K562 (cell line): ENCODE measurements around the gene HS3ST5. TPM values are rescaled to one million over a fixed set of nuclear protein-coding genes. Genes with fewer than 3 reads are reported as not detected.

Source experiments
- ATAC-seq: fragments of 200-7000 bp; cut with Tn5 transposase; 3 replicates; pipeline ENCODE4 v1.9.1; 2020; ENCODE audit warnings: moderate library complexity
- BruUV-seq: library from RNA; stranded (reverse); fragments of 400-500 nt; replicated peaks from 2 replicates; lab custom pipeline; 2021; lab: Mats Ljungman, UMichigan
- CTCF ChIA-PET: fragments of 300-600 bp; formaldehyde crosslinking; extraction: SDS; loops from one replicate; lab custom pipeline; 2021; ENCODE audit warnings: low intra/inter-chr PET ratio; lab: Yijun Ruan, JAX
- POLR2A ChIA-PET: fragments of 300-600, 350-650 bp; sonication (Branson Sonifier 250); formaldehyde crosslinking; extraction: SDS; loops from one replicate; lab custom pipeline; 2021; ENCODE audit warnings: antibody characterized with exemption, inconsistent platforms; lab: Yijun Ruan, JAX
- DNase-seq, 4 experiments: peaks; one replicate each; pipeline versions ENCODE4 v3.0.0 to v3.0.0-alpha.2; 2011 to 2018; ENCODE audit warnings: low spot score in 3 of 4, mixed read lengths in 3 of 4; ENCODE audit errors: extremely low read depth in 1 of 4
- FAIRE-seq: peaks from 2 replicates; lab custom pipeline; 2011; peaks lifted over from hg19 to GRCh38; lab: Jason Lieb, UNC
- H2AFZ ChIP-seq: 2 replicates; pipeline ENCODE4 v1.6.0; 2011; ENCODE audit warnings: low read depth, low read length, control low read depth, inconsistent platforms
- H3K27ac ChIP-seq: fragments of 200-600 bp; 3 replicates; pipeline ENCODE4 v1.8.0; 2011; ENCODE audit warnings: low read depth, mild to moderate bottlenecking, control low read depth, inconsistent platforms, low read length, moderate library complexity, mixed read lengths; ENCODE audit errors: extremely low read depth
- H3K27me3 ChIP-seq, 2 experiments: fragments of 300-600 bp in 1 of 2; 2 replicates in 1 of 2; 3 replicates in 1 of 2; pipeline versions ENCODE4 v1.6.0 to v1.8.0; 2011; ENCODE audit warnings: inconsistent platforms in 2 of 2, low read length in 2 of 2, mild to moderate bottlenecking in 1 of 2, mixed read lengths in 1 of 2, moderate library complexity in 1 of 2; ENCODE audit not compliant: control insufficient read depth in 2 of 2, insufficient read depth in 2 of 2
- H3K36me3 ChIP-seq: fragments of 300-600 bp; 3 replicates; pipeline ENCODE4 v1.8.0; 2011; ENCODE audit warnings: mild to moderate bottlenecking, low read length, inconsistent platforms; ENCODE audit not compliant: control insufficient read depth, insufficient read depth
- H3K4me1 ChIP-seq, 2 experiments: fragments of 200-600 bp in 1 of 2; replicated peaks in 1 of 2; 2 replicates in 1 of 2; 3 replicates in 1 of 2; pipeline versions ENCODE4 v1.5.1 to v1.8.0; 2011; ENCODE audit warnings: inconsistent platforms in 2 of 2, low read length in 2 of 2, mild to moderate bottlenecking in 1 of 2, mixed read lengths in 1 of 2, moderate library complexity in 1 of 2; ENCODE audit not compliant: control insufficient read depth in 2 of 2, insufficient read depth in 2 of 2
- H3K4me2 ChIP-seq: 2 replicates; pipeline ENCODE4 v1.6.1; 2011; ENCODE audit warnings: low read length, control low read depth, inconsistent platforms, mixed read lengths; ENCODE audit not compliant: insufficient read depth
- H3K4me3 ChIP-seq: fragments of 200-600 bp; sonication (generic), shearing (Covaris generic); 2 replicates; pipeline ENCODE4 v1.5.1; 2016; ENCODE audit warnings: control low read depth, inconsistent platforms
- H3K79me2 ChIP-seq: fragments of 200-600 bp; 3 replicates; pipeline ENCODE4 v1.8.0; 2011; ENCODE audit warnings: low read length, inconsistent platforms; ENCODE audit not compliant: control insufficient read depth, insufficient read depth
- H3K9ac ChIP-seq, 2 experiments: 2 replicates each; pipeline versions ENCODE4 v1.6.0 to v1.6.1; 2011; ENCODE audit warnings: low read depth in 2 of 2, low read length in 2 of 2, control low read depth in 1 of 2, inconsistent platforms in 1 of 2, mild to moderate bottlenecking in 1 of 2, mixed read lengths in 1 of 2; ENCODE audit not compliant: insufficient read depth in 1 of 2
- H3K9me1 ChIP-seq: one replicate; pipeline ENCODE4 v1.6.0; 2011; ENCODE audit warnings: inconsistent platforms, mild to moderate bottlenecking, low read length, moderate library complexity; ENCODE audit not compliant: control insufficient read depth, insufficient read depth
- H3K9me3 ChIP-seq: replicated peaks from 2 replicates; pipeline ENCODE4 v1.5.1; 2011; ENCODE audit warnings: low read depth, low read length, inconsistent platforms; ENCODE audit not compliant: control insufficient read depth, insufficient read depth
- H4K20me1 ChIP-seq: replicated peaks from 2 replicates; pipeline ENCODE4 v1.6.1; 2011; ENCODE audit warnings: low read length, inconsistent platforms, mixed read lengths; ENCODE audit not compliant: control insufficient read depth, insufficient read depth
- CBFA2T3 ChIP-seq: fragments of 450-650 bp; IDR thresholded peaks from 2 replicates; pipeline ENCODE4 v1.6.1; 2017
- FOSL1 ChIP-seq: fragments of 200-800 bp; sonication (Bioruptor generic); conservative IDR thresholded peaks from 2 replicates; pipeline ENCODE4 v1.6.1; 2016; ENCODE audit warnings: missing genetic modification characterization, missing compliant biosample characterization
- FOXJ2 ChIP-seq: fragments of 200-800 bp; sonication (Bioruptor generic); IDR thresholded peaks from 2 replicates; pipeline ENCODE4 v1.6.1; 2016; ENCODE audit warnings: missing genetic modification characterization, missing compliant biosample characterization
- GABPB1 ChIP-seq: sonication (generic); formaldehyde crosslinking; IDR thresholded peaks from 2 replicates; pipeline ENCODE4 v1.8.0; 2022; ENCODE audit warnings: mild to moderate bottlenecking, missing genetic modification reagents
- HIVEP1 ChIP-seq: fragments of 250-450 bp; sonication (Bioruptor Pico); IDR thresholded peaks from 2 replicates; pipeline ENCODE4 v1.4.0; 2020; ENCODE audit warnings: mild to moderate bottlenecking
- HOXB6 ChIP-seq: fragments of 250-450 bp; sonication (Bioruptor Pico); IDR thresholded peaks from 2 replicates; pipeline ENCODE4 v1.5.1; 2022; ENCODE audit warnings: mild to moderate bottlenecking, borderline replicate concordance
- KAT2B ChIP-seq: IDR thresholded peaks from one replicate; pipeline ENCODE4 v1.6.1; 2012; ENCODE audit warnings: low read depth, mild to moderate bottlenecking, control low read depth, inconsistent platforms, low read length, moderate library complexity
- KAT7 ChIP-seq: sonication (generic); formaldehyde crosslinking; IDR thresholded peaks from 2 replicates; pipeline ENCODE4 v1.8.0; 2022; ENCODE audit warnings: missing genetic modification reagents, mild to moderate bottlenecking, borderline replicate concordance
- MTF1 ChIP-seq: fragments of 250-450 bp; sonication (Bioruptor Pico); IDR thresholded peaks from 2 replicates; pipeline ENCODE4 v1.9.0; 2021; ENCODE audit warnings: moderate library complexity, mild to moderate bottlenecking, inconsistent platforms, borderline replicate concordance
- NCOA1 ChIP-seq: fragments of 450-650 bp; IDR thresholded peaks from 2 replicates; pipeline ENCODE4 v1.6.1; 2016; ENCODE audit warnings: low read depth
- NRF1 ChIP-seq, 2 experiments: fragments of 450-650 bp; IDR thresholded peaks in 1 of 2; conservative IDR thresholded peaks in 1 of 2; 2 replicates each; pipeline ENCODE4 v1.6.1; 2014; ENCODE audit warnings: mild to moderate bottlenecking in 2 of 2
- RBFOX2 ChIP-seq: fragments of 200-400 bp; formaldehyde crosslinking; IDR thresholded peaks from 2 replicates; pipeline ENCODE4 v1.6.1; 2017; ENCODE audit warnings: low read depth, mild to moderate bottlenecking, low read length, moderate library complexity
- RHOXF2B ChIP-seq: fragments of 250-450 bp; sonication (Bioruptor Pico); conservative IDR thresholded peaks from 2 replicates; pipeline ENCODE4 v1.5.1; 2021
- SRSF3 ChIP-seq: fragments of 200-400 bp; formaldehyde crosslinking; IDR thresholded peaks from 2 replicates; pipeline ENCODE4 v1.6.1; 2016; ENCODE audit warnings: mild to moderate bottlenecking, low read length, moderate library complexity; ENCODE audit not compliant: insufficient read depth
- TAF9B ChIP-seq: fragments of 450-650 bp; IDR thresholded peaks from 2 replicates; pipeline ENCODE4 v1.6.1; 2018; ENCODE audit warnings: mild to moderate bottlenecking; ENCODE audit not compliant: partially characterized antibody
- TCF3 ChIP-seq: sonication (generic); formaldehyde crosslinking; IDR thresholded peaks from 2 replicates; pipeline ENCODE4 v1.4.0; 2020; ENCODE audit warnings: mild to moderate bottlenecking, missing genetic modification reagents
- ZC3H8 ChIP-seq: fragments of 450-650 bp; IDR thresholded peaks from 2 replicates; pipeline ENCODE4 v1.6.1; 2017
- ZNF707 ChIP-seq: fragments of 250-450 bp; sonication (Bioruptor Pico); conservative IDR thresholded peaks from 2 replicates; pipeline ENCODE4 v1.8.0; 2022; ENCODE audit warnings: inconsistent platforms, mild to moderate bottlenecking, moderate library complexity
- WGBS: fragments of 100-300 bp; shearing (Covaris generic); methylation state at CpG from one replicate; pipeline ENCODE4 v1.1.6; 2016; ENCODE audit warnings: low coverage, mixed read lengths; ENCODE audit not compliant: insufficient coverage; ENCODE audit errors: missing lambda C conversion rate; 5-methylcytosine and 5-hydroxymethylcytosine counted together
- in situ Hi-C: fragments of 300-500 bp; cut with MboI; formaldehyde crosslinking; loops from 4 replicates; pipeline ENCODE4 v1.15.0; 2018; ENCODE audit warnings: inconsistent platforms, mixed read lengths
- intact Hi-C: fragments of 100-400 bp; cut with micrococcal nuclease; formaldehyde crosslinking; loops from 2 replicates; pipeline ENCODE4 v1.14.2; 2022
- polyA plus RNA-seq, 8 experiments: library from polyadenylated mRNA; depleted of rRNA in 4 of 8; stranded (reverse) in 5 of 8; unstranded in 3 of 8; fragments of >200 nt; fragmentation: Nextera tagmentation in 2 of 8; fragmentation: Illumina TruSeq in 1 of 8; extraction: Ambion mirVana in 2 of 8; extraction: Trizol in 1 of 8; gene quantifications; 2 replicates each; pipeline versions ENCODE4 v1.2.1 to v1.2.3, GENCODE V29; 2011 to 2014; ENCODE audit warnings: inconsistent platforms in 1 of 8, missing spikeins in 1 of 8
- total RNA-seq, 7 experiments: library from RNA; depleted of rRNA in 6 of 7; stranded (reverse); fragments of >200 nt in 6 of 7; fragmentation: Illumina TruSeq in 2 of 7; extraction: Trizol in 2 of 7; gene quantifications; 2 replicates each; pipeline versions ENCODE4 v1.2.1 to v1.2.3, GENCODE V29; 2011 to 2021; ENCODE audit warnings: low replicate concordance in 1 of 7
- TF ChIP-seq, protein P1 (sequence below): fragments of 250-450 bp; sonication (Bioruptor Pico); IDR thresholded peaks from 2 replicates; pipeline ENCODE4 v1.4.0; 2020; ENCODE audit warnings: borderline replicate concordance

Gene HS3ST5
- total and polyA plus RNA-seq, 9 of the 15 experiments (the other 6 are each of a cell fraction or from before 2014, with no cell fraction given): not detected

DNA sequence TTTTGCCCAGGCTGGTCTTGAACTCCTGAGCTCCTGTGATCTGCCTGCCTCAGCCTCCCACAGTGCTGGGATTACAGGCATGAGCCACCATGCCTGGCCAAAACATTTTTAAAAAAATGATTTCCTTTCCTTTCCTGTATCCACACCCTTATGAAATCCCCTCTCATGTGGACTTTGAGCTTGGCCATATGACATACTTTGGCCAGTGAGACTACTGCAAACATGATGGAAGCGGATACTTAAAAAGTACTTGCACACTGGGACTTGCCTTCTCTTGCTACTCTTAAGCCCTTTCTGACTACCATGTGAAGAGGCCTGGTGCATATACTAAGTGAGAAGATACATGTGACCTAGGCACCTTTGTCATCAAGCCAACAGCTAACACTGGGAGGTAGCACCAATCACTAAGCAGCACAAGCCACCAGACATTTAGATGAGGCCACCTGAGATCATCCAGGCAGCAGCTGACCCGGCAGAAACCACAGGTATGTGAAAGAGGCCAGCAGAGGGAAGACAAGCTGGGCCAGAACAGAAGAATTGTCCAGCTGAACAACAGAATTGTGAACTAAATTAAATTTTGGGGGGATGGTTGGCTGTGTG, 293.4 kb downstream of the HS3ST5 start:
- DNase-seq (no peak), FAIRE-seq (no peak), ATAC-seq (no peak)
- H3K36me3 ChIP-seq: no peaks in the 10 kb centered on the region
- no peaks in the 10 kb centered on the region for H3K4me1 ChIP-seq
- H3K9ac ChIP-seq: no peak overlapping the region
- H3K27ac ChIP-seq: no peak overlapping the region
- H3K9me1 ChIP-seq: no peaks in the 10 kb centered on the region
- H3K4me3 ChIP-seq: no peak overlapping the region
- no peak overlapping the region for H3K4me2 ChIP-seq
- 0% methylated on average over 2 of the region's 2 CpGs for WGBS
- no peaks in the 10 kb centered on the region; a peak in 1 of 5 replicates for H3K27me3 ChIP-seq
- intact Hi-C loops: no loop called here
- CTCF ChIA-PET: no interaction called here
- no TSS peak for BruUV-seq
- POLR2A ChIA-PET: no interaction called here
- no peak overlapping the region for H2AFZ ChIP-seq
- in situ Hi-C loops: no loop called here
- no peaks in the 10 kb centered on the region for H3K79me2 ChIP-seq
- TF ChIP-seq NCOA1 (no peak), FOSL1 (tag) (no peak), FOXJ2 (no peak), ZC3H8 (no peak), GABPB1 (CRISPR knock-in tag) (no peak), TAF9B (no peak), RHOXF2B (no peak), HIVEP1 (no peak), NRF1 (conservative IDR thresholded peaks at IDR 0.05 in 1 of 2, IDR thresholded peaks at IDR 0.05 in 1 of 2) (no peak), HOXB6 (CRISPR knock-in tag) (no peak), SRSF3 (no peak), MTF1 (CRISPR knock-in tag) (no peak), TCF3 (no peak), KAT2B (no peak), CBFA2T3 (no peak), RBFOX2 (no peak), KAT7 (CRISPR knock-in tag) (no peak), ZNF707 (CRISPR knock-in tag) (no peak)
- TF ChIP-seq, protein P1, sequence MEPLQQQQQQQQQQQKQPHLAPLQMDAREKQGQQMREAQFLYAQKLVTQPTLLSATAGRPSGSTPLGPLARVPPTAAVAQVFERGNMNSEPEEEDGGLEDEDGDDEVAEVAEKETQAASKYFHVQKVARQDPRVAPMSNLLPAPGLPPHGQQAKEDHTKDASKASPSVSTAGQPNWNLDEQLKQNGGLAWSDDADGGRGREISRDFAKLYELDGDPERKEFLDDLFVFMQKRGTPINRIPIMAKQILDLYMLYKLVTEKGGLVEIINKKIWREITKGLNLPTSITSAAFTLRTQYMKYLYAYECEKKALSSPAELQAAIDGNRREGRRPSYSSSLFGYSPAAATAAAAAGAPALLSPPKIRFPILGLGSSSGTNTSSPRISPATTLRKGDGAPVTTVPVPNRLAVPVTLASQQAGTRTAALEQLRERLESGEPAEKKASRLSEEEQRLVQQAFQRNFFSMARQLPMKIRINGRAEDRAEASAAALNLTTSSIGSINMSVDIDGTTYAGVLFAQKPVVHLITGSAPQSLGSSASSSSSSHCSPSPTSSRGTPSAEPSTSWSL (CRISPR knock-in tag): no peak
- H4K20me1 ChIP-seq: no peaks in the 10 kb centered on the region
- no peaks in the 10 kb centered on the region for H3K9me3 ChIP-seq
